BE2C (cell line): ENCODE data around the gene BABAM2.

ENCODE experiments used
- DNase-seq: peaks from one replicate; pipeline ENCODE4 v3.0.0-alpha.2; 2020
- H3K27me3 ChIP-seq: fragments of 250-450 bp; sonication (Bioruptor Pico); 2 replicates; pipeline ENCODE4 v1.5.1; 2020; ENCODE audit warnings: mild to moderate bottlenecking
- H3K36me3 ChIP-seq: fragments of 250-450 bp; sonication (Bioruptor Pico); 2 replicates; pipeline ENCODE4 v1.5.1; 2020; ENCODE audit warnings: mild to moderate bottlenecking
- H3K4me1 ChIP-seq: fragments of 250-450 bp; sonication (Bioruptor Pico); 2 replicates; pipeline ENCODE4 v1.5.1; 2020
- H3K4me3 ChIP-seq: 2 replicates; pipeline ENCODE4 v1.5.1; 2011; ENCODE audit warnings: low read depth, low read length
- H3K9me3 ChIP-seq: fragments of 250-450 bp; sonication (Bioruptor Pico); 2 replicates; pipeline ENCODE4 v1.5.1; 2020
- TF ChIP-seq, protein P1 (sequence below): IDR thresholded peaks from 2 replicates; pipeline ENCODE4 v1.5.1; 2012; ENCODE audit warnings: mild to moderate bottlenecking, low read depth, low read length

The BABAM2 gene

DNA sequence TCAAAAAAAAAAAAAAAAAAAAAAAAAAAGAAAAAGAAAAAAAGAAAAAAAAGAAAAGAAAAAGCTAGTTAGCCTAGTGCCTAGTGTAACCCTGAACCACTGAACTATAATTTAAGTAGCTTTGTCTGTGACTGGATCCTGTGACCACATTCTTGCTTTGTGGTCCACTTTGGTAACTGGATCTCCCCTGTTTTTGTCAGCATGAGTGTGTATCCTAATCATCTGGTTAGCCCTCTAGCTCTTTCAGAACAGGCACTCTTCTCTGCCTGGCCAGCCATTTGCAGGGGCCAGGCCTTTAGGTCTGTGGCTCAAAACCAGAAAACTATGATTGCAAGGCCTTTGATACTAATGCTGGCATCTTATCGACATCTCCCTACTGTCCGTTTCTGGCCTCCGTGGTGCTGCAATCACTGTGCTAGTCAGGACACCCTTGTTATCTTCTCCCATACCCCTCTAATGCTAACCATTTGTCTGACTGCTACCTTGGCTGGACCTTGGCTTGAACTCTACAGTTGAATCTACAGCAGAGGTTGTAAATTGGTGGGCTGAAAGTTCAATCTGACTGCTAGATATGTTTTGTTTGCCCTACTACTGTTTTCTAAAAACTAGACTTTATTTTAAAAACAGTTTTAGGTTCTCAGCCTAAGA lies 40.8 kb upstream of the BABAM2 start:
- no peaks in the 10 kb centered on the region; the same call in 1 of the 2 replicates for H3K4me1 ChIP-seq
- TF ChIP-seq, protein P1, sequence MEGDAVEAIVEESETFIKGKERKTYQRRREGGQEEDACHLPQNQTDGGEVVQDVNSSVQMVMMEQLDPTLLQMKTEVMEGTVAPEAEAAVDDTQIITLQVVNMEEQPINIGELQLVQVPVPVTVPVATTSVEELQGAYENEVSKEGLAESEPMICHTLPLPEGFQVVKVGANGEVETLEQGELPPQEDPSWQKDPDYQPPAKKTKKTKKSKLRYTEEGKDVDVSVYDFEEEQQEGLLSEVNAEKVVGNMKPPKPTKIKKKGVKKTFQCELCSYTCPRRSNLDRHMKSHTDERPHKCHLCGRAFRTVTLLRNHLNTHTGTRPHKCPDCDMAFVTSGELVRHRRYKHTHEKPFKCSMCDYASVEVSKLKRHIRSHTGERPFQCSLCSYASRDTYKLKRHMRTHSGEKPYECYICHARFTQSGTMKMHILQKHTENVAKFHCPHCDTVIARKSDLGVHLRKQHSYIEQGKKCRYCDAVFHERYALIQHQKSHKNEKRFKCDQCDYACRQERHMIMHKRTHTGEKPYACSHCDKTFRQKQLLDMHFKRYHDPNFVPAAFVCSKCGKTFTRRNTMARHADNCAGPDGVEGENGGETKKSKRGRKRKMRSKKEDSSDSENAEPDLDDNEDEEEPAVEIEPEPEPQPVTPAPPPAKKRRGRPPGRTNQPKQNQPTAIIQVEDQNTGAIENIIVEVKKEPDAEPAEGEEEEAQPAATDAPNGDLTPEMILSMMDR = no peak
- H3K27me3 ChIP-seq = no peaks in the 10 kb centered on the region
- H3K4me3 ChIP-seq = no peak overlapping the region
- DNase-seq = no peak
- H3K9me3 ChIP-seq = no peaks in the 10 kb centered on the region
- no peaks in the 10 kb centered on the region for H3K36me3 ChIP-seq

DNA sequence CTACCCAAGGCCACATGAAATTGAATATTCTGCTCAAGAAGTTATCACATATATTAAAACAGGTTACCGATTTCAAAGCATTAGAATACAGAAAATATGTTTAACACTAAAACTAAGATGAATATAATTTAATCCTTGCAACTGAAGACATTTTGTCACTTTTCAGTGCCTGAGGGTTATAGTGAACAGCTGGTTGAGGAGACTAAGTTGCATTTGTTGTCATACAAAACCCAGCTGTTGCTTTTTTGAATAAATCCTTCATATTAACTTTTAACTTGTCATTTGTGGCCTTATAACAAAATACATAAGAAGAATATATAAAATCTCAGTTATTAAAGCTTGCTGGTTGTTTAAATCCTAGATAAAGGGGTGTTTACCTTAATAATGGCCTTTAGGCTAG lies 37.8 kb upstream of the BABAM2 start:
- peaks cover 2% of the 10 kb centered on the region for H3K9me3 ChIP-seq
- H3K4me3 ChIP-seq = no peak overlapping the region
- TF ChIP-seq, protein P1 = no peak
- H3K36me3 ChIP-seq = no peaks in the 10 kb centered on the region
- no peak for DNase-seq
- peaks cover 4% of the 10 kb centered on the region; the same call in 1 of the 2 replicates for H3K4me1 ChIP-seq
- no peaks in the 10 kb centered on the region for H3K27me3 ChIP-seq

DNA sequence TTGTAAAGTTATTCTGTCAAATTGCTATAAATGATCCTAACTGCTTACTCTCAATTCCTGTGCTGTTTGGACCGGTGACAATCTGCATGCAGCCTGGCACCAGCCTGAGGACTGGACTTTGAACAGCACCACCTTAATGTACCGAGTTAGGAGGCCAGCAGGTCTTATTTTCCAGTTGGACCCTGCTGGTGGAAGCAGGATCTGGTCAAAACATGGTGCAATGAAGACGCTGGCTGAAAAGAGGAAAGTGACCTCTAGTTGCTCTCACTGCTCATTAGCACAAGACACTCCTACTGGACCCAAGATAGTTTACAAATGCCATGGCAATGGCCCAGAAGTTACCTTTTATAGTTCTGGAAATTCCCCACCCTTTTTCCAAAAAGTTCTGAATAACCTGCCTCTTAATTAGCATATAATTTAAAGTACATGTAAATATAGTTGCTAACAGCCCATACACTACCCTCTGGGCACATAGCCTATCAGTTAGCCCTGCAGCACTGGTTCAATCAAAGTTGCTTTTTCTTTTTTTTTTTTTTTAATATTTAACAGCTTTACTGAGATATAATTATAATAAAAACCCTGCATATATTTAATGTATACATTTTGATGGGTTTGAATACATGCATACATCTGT lies 36.2 kb upstream of the BABAM2 start:
- Histone ChIP-seq H3K9me3 (peaks cover 4% of the 10 kb centered on the region), H3K4me1 (peaks cover 4% of the 10 kb centered on the region; the same call in 1 of the 2 replicates), H3K36me3 (no peaks in the 10 kb centered on the region), H3K27me3 (no peaks in the 10 kb centered on the region), H3K4me3 (no peak overlapping the region)
- TF ChIP-seq, protein P1 = no peak
- no peak for DNase-seq

DNA sequence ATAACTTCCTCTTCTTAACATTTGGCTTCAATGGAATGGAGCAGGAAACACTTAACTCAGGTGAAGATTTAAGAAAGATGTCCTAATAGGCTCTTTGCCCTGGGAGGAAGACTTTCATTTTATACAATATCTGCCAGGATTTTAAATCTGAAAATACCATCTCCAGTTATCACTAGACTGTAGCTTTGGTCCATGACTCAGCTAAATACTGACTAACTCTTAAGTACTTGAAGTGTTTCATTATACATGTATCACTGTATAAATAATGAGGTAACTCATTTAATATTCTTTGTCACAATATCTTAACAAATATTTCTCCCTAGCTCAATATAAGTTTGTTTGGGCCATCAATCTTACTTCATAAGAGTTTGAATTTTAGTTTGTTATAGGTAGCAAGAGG lies 35.1 kb upstream of the BABAM2 start:
- no peaks in the 10 kb centered on the region for H3K27me3 ChIP-seq
- DNase-seq = no peak
- peaks cover 4% of the 10 kb centered on the region for H3K9me3 ChIP-seq
- H3K36me3 ChIP-seq = no peaks in the 10 kb centered on the region
- H3K4me3 ChIP-seq = no peak overlapping the region
- TF ChIP-seq, protein P1 = no peak
- H3K4me1 ChIP-seq = peaks cover 8% of the 10 kb centered on the region; the same call in 1 of the 2 replicates

DNA sequence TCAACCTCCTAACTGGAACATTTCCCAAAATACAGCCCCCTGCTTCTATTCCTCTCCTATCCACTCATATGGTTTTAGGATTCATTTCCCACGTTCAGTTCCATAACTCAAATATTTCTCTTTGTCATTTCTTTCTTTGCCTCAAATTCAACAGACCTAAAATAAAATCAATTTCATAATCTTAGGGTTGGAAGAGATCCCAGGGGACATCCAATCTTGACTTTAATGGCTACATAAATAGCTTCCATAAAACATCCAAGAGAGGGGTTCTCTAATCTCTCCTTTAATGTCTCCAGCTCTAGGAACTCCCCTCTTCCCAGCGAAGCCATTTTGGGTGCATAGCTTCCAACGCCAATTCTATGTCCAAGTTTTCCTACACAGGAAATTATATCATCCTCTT lies 34.1 kb upstream of the BABAM2 start:
- H3K4me3 ChIP-seq = no peak overlapping the region
- DNase-seq = no peak
- no peaks in the 10 kb centered on the region for H3K36me3 ChIP-seq
- no peaks in the 10 kb centered on the region for H3K27me3 ChIP-seq
- peaks cover 4% of the 10 kb centered on the region for H3K9me3 ChIP-seq
- TF ChIP-seq, protein P1 = no peak
- H3K4me1 ChIP-seq = peaks cover 9% of the 10 kb centered on the region; the same call in 1 of the 2 replicates

DNA sequence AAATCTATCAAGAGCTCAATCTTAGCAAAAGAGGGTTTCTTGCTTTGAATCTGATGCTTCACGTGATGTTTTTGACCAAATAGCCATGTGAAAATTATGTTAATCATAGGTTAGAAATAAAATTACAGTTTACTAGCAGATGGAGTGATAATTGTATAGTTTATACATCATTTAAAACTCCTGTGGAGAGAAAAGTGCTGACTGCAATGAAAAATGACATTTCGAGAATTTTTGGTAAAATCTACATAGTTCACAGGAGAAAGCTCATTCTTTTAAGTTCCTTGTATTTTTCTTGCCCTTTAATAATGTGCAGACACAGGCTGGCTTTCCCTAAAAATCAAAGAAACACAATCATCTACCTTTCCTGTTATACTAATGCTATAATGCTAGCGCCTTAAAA lies 33.6 kb upstream of the BABAM2 start:
- Histone ChIP-seq H3K4me1 (peaks cover 9% of the 10 kb centered on the region; the same call in 1 of the 2 replicates), H3K27me3 (no peaks in the 10 kb centered on the region), H3K36me3 (no peaks in the 10 kb centered on the region), H3K4me3 (no peak overlapping the region), H3K9me3 (peaks cover 4% of the 10 kb centered on the region)
- TF ChIP-seq, protein P1 = no peak
- DNase-seq = no peak
